Measurements from ENCODE around the gene GMCL2.

GMCL2 gene

GRCh38 chr5:178218827-178219226 lies 31.7 kb upstream of the GMCL2 start:
- DNase-seq: no peak

GRCh38 chr5:178218237-178218776 lies 31.1 kb upstream of the GMCL2 start:
- DNase-seq: no peak

GRCh38 chr5:178216779-178217178 lies 29.6 kb upstream of the GMCL2 start:
- no peak for DNase-seq

- DNase-seq: no peak
These were observed 28.9 kb upstream of the GMCL2 start for GRCh38 chr5:178216088-178216534.

- no peak for DNase-seq
These were observed 28.3 kb upstream of the GMCL2 start for GRCh38 chr5:178215280-178216002.

- DNase-seq: no peak
These were observed 27.1 kb upstream of the GMCL2 start for GRCh38 chr5:178214160-178214803.

- no peak for DNase-seq
These were observed 26.6 kb upstream of the GMCL2 start for GRCh38 chr5:178213748-178214151.

- no peak for DNase-seq
These were observed 25.9 kb upstream of the GMCL2 start for GRCh38 chr5:178213003-178213461.

- DNase-seq: no peak
These were observed 25.3 kb upstream of the GMCL2 start for GRCh38 chr5:178212241-178213002.

GRCh38 chr5:178211095-178212048 lies 24.2 kb upstream of the GMCL2 start:
- DNase-seq: no peak

GRCh38 chr5:178210686-178211085 lies 23.5 kb upstream of the GMCL2 start:
- DNase-seq: no peak

GRCh38 chr5:178210073-178210535 lies 22.9 kb upstream of the GMCL2 start:
- DNase-seq: no peak

GRCh38 chr5:178209334-178210072 lies 22.3 kb upstream of the GMCL2 start:
- DNase-seq: no peak

GRCh38 chr5:178208540-178209227 lies 21.5 kb upstream of the GMCL2 start:
- no peak for DNase-seq

- no peak for DNase-seq
These were observed 20.7 kb upstream of the GMCL2 start for GRCh38 chr5:178207917-178208280.

- DNase-seq: no peak
These were observed 20.2 kb upstream of the GMCL2 start for GRCh38 chr5:178207183-178207916.

- no peak for DNase-seq
These were observed 19.3 kb upstream of the GMCL2 start for GRCh38 chr5:178206166-178207101.

- no peak for DNase-seq
These were observed 18.5 kb upstream of the GMCL2 start for GRCh38 chr5:178205749-178206047.
